HG02571 (cell line): ENCODE results near the gene AMBP.

Source experiments
- ATAC-seq: cut with Tn5 transposase; IDR thresholded peaks from one replicate; pipeline ENCODE4 v1.9.1; 2021; ENCODE audit warnings: mild to moderate bottlenecking, moderate library complexity; ENCODE audit not compliant: unreplicated experiment

AMBP gene

GRCh38 chr9:114078021-114078780, at the start of gene AMBP:
AMBP (minus strand) TSS chr9:114078300; CDS start chr9:114078209, 91 bp downstream.
- ATAC-seq, result no peak

- ATAC-seq, result no peak
Observed at GRCh38 chr9:114126247-114127060, 48.4 kb upstream of the AMBP start.

DNA sequence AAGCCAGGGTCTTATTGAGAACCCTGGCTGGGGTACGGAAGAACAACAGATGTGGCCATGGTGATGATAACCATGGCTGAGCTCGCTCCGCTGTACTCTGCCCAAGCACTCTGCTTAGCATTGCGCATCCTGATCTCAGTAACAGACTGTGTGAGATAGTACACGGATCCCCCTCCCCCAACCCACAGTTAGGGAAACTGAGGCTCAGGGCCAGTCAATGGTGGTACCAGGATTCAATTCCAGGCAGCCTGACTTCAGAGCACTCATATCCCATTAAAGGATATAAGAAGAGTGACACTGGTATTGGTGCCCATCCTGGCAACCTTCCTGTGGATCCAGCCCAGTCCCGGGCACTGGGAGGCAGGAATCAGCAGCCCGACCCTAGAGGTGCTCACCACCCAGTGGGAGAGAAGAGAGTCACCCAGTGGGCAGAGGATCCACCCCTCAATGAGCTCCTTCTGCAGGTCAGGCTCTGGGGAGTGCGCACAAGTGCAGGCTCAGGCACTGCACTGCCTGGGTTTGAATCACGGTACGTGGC, 47.4 kb upstream of the AMBP start:
- ATAC-seq, result no peak

DNA sequence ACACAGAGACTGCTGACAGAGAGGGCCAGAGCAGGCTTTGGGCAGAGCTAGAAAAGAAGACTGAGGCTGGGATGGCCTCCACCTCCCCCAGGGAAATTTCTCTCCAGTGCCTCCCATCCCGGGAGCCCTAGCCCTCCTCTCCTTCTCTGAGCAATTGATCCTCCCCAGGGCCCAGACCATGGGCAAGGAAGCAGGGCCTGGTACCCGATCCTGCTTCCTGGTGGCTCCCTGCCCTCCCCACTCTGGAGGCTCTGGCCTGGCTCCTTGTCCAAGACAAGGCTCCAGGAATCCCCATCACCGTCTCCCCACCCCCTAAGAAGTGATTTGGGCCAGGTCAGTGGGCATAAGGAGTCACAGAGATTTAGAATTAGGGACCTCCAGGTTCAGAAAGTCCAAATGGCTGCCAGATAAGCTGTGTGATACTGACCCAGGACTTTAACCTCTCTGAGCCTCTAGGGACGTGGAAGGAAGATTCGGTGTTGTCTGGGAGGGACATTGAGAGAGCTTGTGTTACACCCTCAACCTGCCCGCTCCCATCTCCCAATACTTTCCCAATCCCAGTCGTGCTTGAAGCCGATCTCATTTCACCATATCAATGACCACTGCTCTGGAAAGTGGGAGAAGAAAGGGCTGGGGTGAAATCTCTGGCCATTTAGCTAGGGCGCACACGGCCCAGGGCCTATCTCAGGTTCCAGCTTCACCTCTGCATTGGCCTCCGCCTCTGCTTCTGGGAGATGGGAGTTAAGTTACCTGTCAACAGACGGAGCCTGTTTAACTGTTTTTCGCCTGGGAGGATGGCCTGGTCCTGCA, 46.8 kb upstream of the AMBP start:
- ATAC-seq, result no peak

- ATAC-seq, result no peak
Observed at GRCh38 chr9:114124138-114124537, 46.0 kb upstream of the AMBP start.

DNA sequence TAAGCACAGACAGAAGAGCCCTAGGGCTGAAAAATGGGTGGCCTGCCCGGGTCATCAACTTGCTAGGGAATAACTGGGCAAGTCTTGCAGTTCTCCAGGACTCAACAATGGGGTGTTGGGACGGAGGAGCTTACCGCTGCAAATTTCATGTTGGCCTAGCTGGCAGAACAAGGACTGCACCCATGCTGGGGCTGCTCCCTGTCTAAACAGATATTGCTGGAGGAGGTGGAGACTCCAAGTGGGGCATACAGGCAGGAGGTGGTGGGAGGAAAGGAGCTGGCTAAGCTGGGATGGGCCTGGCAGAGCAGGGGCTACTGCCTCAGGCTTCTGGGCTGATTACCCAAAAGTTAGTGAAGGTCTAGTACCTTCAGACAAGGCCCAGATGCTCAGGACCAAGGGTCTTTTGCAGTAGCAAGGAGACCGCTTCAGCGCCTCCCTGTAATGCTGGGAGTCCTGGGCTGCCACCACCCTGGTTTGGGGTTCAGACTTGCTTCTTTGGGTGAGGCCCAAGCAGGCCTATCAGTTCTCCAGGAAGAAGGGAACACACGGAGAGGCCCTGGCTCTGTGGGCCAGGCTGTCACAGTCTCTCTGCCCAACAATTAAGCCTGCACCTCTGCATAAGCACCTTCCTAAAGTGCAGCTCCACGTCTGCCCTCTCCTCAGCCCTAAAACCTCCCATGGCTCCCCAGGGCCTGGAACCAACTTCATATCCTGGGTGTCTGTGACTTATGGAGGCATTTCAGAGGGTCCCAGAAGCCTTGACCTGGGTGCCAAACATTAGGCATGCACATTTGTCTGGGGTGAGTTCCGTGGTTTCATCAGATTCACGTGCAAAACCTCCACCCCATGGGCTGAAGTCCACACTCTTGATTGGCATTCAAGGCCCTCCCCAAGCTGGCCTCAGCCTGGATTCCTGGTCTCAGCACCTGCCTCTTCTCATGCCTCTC, 45.2 kb upstream of the AMBP start:
- ATAC-seq, result no peak

GRCh38 chr9:114122136-114123027, 44.3 kb upstream of the AMBP start:
- ATAC-seq, result no peak

- ATAC-seq, result no peak
Observed at GRCh38 chr9:114121227-114122135, 43.4 kb upstream of the AMBP start.

- no peak for ATAC-seq
Observed at GRCh38 chr9:114120192-114121014, 42.3 kb upstream of the AMBP start.

DNA sequence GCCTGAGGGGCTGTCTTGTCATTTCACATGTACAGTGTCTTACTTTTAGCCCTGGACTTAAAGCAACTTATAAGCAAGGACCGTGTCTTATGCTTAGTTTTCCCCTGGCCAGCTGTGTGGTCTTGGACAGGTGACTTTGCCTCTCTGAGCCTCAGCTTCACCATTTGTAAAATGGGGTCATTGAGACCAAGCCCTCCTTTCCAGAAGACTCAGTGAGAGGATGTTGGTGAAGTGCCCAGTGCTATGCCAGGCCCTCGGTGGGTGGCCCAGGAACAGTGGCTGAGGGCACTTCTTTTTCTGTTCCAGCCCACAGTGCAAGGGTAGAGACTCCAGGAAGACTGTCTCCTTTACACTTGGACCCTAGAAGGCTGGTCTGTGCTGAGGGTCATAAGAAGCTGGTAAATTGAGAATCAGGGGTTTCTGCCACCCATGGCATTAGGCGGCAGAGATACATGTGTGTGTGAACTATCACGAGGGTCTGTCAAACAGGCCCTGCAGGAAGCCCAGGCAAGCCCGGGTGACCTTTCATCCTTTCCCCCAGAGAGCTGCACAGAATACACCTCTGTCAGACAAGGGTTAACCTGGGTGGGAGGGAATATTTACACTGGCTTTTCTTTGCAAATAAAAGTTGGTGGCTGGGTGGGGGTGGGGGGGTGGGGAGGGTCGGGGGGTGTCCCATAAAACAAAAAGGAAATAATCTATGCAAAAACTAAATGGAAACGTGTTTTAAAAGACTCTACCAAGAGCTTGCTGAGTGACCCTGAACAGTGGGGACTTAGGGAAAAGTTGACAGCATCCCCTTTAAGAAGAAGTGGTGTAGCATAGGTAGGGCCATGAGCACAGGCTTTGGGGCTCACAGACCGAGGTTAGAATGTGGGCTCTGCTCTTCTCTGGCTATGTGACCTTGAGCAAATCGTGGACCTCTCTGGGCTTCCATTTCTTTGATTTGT, 41.4 kb upstream of the AMBP start:
- no peak for ATAC-seq

GRCh38 chr9:114117996-114118830, 40.1 kb upstream of the AMBP start:
- no peak for ATAC-seq

- no peak for ATAC-seq
Observed at GRCh38 chr9:114117614-114117995, 39.5 kb upstream of the AMBP start.

DNA sequence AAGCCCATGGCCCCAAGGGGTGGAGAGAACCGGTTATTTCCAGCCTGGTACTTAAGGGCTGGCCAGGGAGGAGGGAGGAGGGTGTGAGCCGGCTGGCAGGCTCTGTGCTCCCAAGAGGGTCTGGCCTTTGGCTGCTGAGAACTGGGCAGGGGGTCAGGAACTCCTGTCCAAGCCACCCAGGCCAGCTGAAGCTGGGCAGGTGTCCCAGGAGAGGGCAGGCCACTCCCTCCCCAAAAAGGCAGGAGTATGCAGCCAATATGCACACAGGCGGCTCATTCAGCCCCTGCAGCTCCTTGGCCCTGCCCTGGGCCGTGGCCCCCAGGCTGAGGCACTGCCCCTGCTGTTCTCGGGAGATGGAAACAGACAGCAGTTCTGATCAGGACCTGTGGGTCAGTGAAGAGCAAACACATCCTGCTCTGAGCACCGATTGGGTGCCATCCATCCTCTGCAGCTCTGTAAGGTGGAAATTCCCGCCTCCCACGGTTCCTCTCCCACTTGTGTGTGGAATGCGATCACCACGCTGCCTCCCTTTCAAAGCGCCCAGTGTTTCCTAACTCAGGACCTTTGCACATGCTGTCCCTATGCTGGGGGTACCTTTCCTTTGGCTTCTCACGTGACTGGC, 38.1 kb upstream of the AMBP start:
- no peak for ATAC-seq

DNA sequence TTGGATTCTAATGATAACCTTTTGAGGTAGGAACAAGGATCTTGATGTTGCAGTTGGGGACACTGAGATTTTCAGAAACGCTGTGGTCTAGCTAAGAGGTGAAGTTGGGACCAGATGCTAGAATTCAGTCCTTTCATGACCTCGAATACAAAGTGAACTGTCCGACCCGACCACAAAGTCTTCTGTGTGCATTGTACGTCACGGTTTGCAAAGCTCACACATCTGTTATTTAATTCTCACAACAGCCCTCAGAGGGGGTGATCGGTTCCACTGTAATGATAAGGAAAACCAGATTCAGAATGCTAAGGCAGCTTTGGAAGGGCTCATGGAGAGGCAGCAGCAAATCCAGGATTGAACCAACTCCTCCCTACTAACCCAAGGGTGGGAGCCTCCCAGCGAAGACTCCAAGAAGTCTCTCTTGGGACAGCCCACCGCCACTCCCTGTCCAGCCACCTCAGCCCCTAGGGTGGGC, 37.6 kb upstream of the AMBP start:
- no peak for ATAC-seq

- no peak for ATAC-seq
Observed at GRCh38 chr9:114114364-114114763, 36.3 kb upstream of the AMBP start.
